B cell (primary cell): ENCODE measurements around the gene FAM20C. TPM values are rescaled to one million over a fixed set of nuclear protein-coding genes. Genes with fewer than 3 reads are reported as not detected.

ENCODE experiments used
- ATAC-seq: fragments of 200-7000 bp; cut with Tn5 transposase; one replicate; pipeline ENCODE4 v1.10.0; 2021; ENCODE audit warnings: low read depth, mild to moderate bottlenecking, moderate number of reproducible peaks, moderate library complexity
- CTCF ChIA-PET: fragments of 350-600 bp; sonication (Branson Sonifier 250); formaldehyde crosslinking; loops from one replicate; lab custom pipeline; 2021; ENCODE audit warnings: antibody characterized with exemption, inconsistent platforms; lab: Charles Lee
- POLR2A ChIA-PET: fragments of 350-600 bp; sonication (Branson Sonifier 250); formaldehyde crosslinking; loops from one replicate; lab custom pipeline; 2021; ENCODE audit warnings: antibody characterized with exemption; lab: Charles Lee
- DNase-seq: peaks from one replicate; pipeline ENCODE4 v3.0.0; 2013
- H2AFZ ChIP-seq: 2 replicates; pipeline ENCODE4 v1.6.1; 2012; ENCODE audit warnings: mild to moderate bottlenecking, low read depth, low read length; ENCODE audit not compliant: insufficient read depth, poor library complexity, severe bottlenecking
- H3K27ac ChIP-seq, 2 donors: 1 replicate in 1 of 2; 2 replicates in 1 of 2; pipeline ENCODE4 v1.5.1; 2012 to 2013; ENCODE audit warnings: low read length in 2 of 2, mild to moderate bottlenecking in 2 of 2, moderate library complexity in 1 of 2
- H3K27me3 ChIP-seq, 4 experiments: fragments of 200-600 bp in 1 of 4; sonication (generic) in 1 of 4; replicated peaks in 1 of 4; 1 replicate in 2 of 4; 2 replicates in 2 of 4; pipeline versions ENCODE4 v1.6.1 to v1.7.0; 2013 to 2016; ENCODE audit warnings: low read length in 3 of 4, mild to moderate bottlenecking in 2 of 4, mixed read lengths in 1 of 4, moderate library complexity in 1 of 4; ENCODE audit not compliant: insufficient read depth in 4 of 4, control insufficient read depth in 3 of 4; ENCODE audit errors: control extremely low read depth in 1 of 4
- H3K36me3 ChIP-seq, 2 experiments: replicated peaks in 1 of 2; 1 replicate in 1 of 2; 2 replicates in 1 of 2; pipeline versions ENCODE4 v1.6.1 to v1.7.1; 2013; ENCODE audit warnings: low read length in 1 of 2; ENCODE audit not compliant: insufficient read depth in 2 of 2, control insufficient read depth in 1 of 2; ENCODE audit errors: control extremely low read depth in 1 of 2, extremely low read depth in 1 of 2
- H3K4me1 ChIP-seq, 2 donors: fragments of 200-600 bp in 1 of 2; sonication (generic) in 1 of 2; 1 replicate in 1 of 2; 2 replicates in 1 of 2; pipeline versions ENCODE4 v1.5.1 to v1.6.1; 2013 to 2017; ENCODE audit warnings: low read length in 2 of 2; ENCODE audit not compliant: control insufficient read depth in 2 of 2, insufficient read depth in 2 of 2
- H3K4me2 ChIP-seq: replicated peaks from 2 replicates; pipeline ENCODE3; 2012; ENCODE audit warnings: mild to moderate bottlenecking, low read depth, low read length; ENCODE audit not compliant: poor library complexity, severe bottlenecking
- H3K4me3 ChIP-seq, 5 experiments: fragments of 200-600 bp in 1 of 5; sonication (generic) in 1 of 5; 1 replicate in 3 of 5; 2 replicates in 2 of 5; pipeline versions ENCODE4 v1.5.1 to v1.7.0; 2011 to 2016; ENCODE audit warnings: low read length in 4 of 5, mild to moderate bottlenecking in 4 of 5, low read depth in 2 of 5, control low read depth in 1 of 5, moderate library complexity in 1 of 5; ENCODE audit not compliant: insufficient read depth in 1 of 5; ENCODE audit errors: control extremely low read depth in 1 of 5, extremely low read depth in 1 of 5
- H3K79me2 ChIP-seq: fragments of 200-600 bp; sonication (generic); one replicate; pipeline ENCODE4 v1.6.0; 2016; ENCODE audit warnings: low read length; ENCODE audit not compliant: control insufficient read depth, insufficient read depth
- H3K9ac ChIP-seq: fragments of 200-600 bp; sonication (generic); 2 replicates; pipeline ENCODE4 v1.6.1; 2017; ENCODE audit warnings: mild to moderate bottlenecking, low read length, moderate library complexity
- H3K9me3 ChIP-seq, 3 donors: one replicate each; pipeline versions ENCODE4 v1.6.1 to v1.7.1; 2013; ENCODE audit warnings: low read length in 2 of 3; ENCODE audit not compliant: control insufficient read depth in 2 of 3, insufficient read depth in 1 of 3; ENCODE audit errors: control extremely low read depth in 1 of 3
- H4K20me1 ChIP-seq: 2 replicates; pipeline ENCODE4 v1.6.0; 2012; ENCODE audit warnings: mild to moderate bottlenecking, low read length; ENCODE audit not compliant: insufficient read depth, control insufficient read depth, poor library complexity, severe bottlenecking
- H3K27ac Mint-ChIP-seq: one replicate; pipeline ENCODE4 v1.8.0; 2021; ENCODE audit warnings: mixed read lengths
- H3K27me3 Mint-ChIP-seq: one replicate; pipeline ENCODE4 v1.8.0; 2021; ENCODE audit warnings: mixed read lengths
- H3K4me1 Mint-ChIP-seq: one replicate; pipeline ENCODE4 v1.8.0; 2021; ENCODE audit warnings: mixed read lengths
- H3K4me3 Mint-ChIP-seq: one replicate; pipeline ENCODE4 v1.8.0; 2021; ENCODE audit warnings: mixed read lengths
- H3K9me3 Mint-ChIP-seq: one replicate; pipeline ENCODE4 v1.8.0; 2022; ENCODE audit warnings: mixed read lengths; ENCODE audit not compliant: insufficient read depth
- EZH2 ChIP-seq: IDR thresholded peaks from 2 replicates; pipeline ENCODE4 v1.6.1; 2012; ENCODE audit warnings: borderline replicate concordance, low read depth, mild to moderate bottlenecking, moderate library complexity, low read length; ENCODE audit not compliant: insufficient read depth, poor library complexity, severe bottlenecking
- WGBS: methylation state at CpG from one replicate; pipeline ENCODE4 v1.1.5; 2013; ENCODE audit warnings: missing lambda C conversion rate; ENCODE audit not compliant: insufficient coverage; 5-methylcytosine and 5-hydroxymethylcytosine counted together
- intact Hi-C: fragments of 100-400 bp; cut with micrococcal nuclease; formaldehyde crosslinking; loops from one replicate; pipeline ENCODE4 v1.10.0; 2022
- polyA plus RNA-seq: library from polyadenylated mRNA; depleted of rRNA; stranded (reverse); fragments of >200 nt; gene quantifications from 2 replicates; pipeline ENCODE4 v1.2.3, GENCODE V29; 2012
- total RNA-seq, 2 donors: library from RNA; stranded (reverse); fragments of 120-200 nt in 1 of 2; gene quantifications; 1 replicate in 1 of 2; 2 replicates in 1 of 2; pipeline versions ENCODE4 v1.2.3 to v1.2.4, GENCODE V29; 2013 to 2022
- TF ChIP-seq, protein P1 (sequence below): fragments of 200-600 bp; IDR thresholded peaks from one replicate; pipeline ENCODE4 v1.8.0; 2022; ENCODE audit warnings: antibody characterized with exemption, mild to moderate bottlenecking

Gene FAM20C
- total and polyA plus RNA-seq, 2 donors (not counting 1 experiment from before 2014, with no cell fraction given): 0.54 to 0.81 TPM

DNA sequence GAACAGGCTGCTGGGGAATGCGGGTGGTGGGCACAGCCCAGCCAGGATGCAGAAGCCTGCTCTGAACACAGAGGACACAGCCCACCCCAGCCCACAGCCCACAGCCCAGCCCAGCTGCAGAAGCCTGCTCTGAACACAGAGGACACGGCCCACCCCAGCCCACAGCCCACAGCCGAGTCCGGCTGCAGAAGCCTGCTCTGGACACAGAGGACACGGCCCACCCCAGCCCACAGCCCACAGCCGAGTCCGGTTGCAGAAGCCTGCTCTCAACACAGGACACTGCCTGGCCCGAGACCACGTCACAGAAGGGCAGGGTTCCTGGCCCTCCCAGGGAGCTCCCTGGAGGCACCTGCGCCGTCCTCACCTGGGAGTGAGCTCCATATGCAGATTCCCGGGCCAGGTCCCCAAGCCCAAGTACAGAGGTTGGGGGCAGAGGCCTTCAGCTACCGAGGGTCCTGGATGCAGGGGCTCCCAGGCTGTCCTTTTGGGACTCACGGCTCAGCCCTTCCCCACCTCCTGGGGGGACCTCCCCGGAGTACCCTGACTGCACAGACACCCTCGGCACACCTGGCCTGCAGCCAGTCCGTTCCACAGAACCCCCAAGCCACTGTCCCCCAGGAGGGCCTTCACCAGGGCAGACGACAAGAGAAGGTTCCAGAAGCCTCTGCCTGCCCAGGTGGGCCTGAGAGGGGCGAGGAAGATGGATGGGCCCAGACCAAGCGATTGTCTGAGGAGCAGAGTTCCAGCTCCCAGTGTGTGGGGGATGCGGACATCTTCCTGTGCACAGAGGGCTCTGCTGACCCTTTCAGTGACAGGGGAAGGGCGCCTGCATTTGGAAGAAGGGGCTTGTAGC is 73.9 kb downstream of the FAM20C start:
- Histone ChIP-seq H3K9me3 (peaks cover 0 to 61% (median 0%) of the 10 kb centered on the region in 3 donors), H3K9ac (no peak overlapping the region), H2AFZ (no peak overlapping the region), H3K79me2 (no peaks in the 10 kb centered on the region), H3K4me1 (no peaks in the 10 kb centered on the region), H3K36me3 (no peaks in the 10 kb centered on the region), H3K4me2 (no peak overlapping the region), H3K27me3 (no peaks in the 10 kb centered on the region), H3K27ac (no peak overlapping the region), H3K4me3 (no peak overlapping the region), H4K20me1 (no peaks in the 10 kb centered on the region)
- H3K9me3 Mint-ChIP-seq: no peaks in the 10 kb centered on the region
- CTCF ChIA-PET: no interaction called here
- H3K4me1 Mint-ChIP-seq: peaks cover 4% of the 10 kb centered on the region
- H3K4me3 Mint-ChIP-seq: no peak overlapping the region
- 92% methylated on average over 22 of the region's 22 CpGs for WGBS
- TF ChIP-seq, protein P1, sequence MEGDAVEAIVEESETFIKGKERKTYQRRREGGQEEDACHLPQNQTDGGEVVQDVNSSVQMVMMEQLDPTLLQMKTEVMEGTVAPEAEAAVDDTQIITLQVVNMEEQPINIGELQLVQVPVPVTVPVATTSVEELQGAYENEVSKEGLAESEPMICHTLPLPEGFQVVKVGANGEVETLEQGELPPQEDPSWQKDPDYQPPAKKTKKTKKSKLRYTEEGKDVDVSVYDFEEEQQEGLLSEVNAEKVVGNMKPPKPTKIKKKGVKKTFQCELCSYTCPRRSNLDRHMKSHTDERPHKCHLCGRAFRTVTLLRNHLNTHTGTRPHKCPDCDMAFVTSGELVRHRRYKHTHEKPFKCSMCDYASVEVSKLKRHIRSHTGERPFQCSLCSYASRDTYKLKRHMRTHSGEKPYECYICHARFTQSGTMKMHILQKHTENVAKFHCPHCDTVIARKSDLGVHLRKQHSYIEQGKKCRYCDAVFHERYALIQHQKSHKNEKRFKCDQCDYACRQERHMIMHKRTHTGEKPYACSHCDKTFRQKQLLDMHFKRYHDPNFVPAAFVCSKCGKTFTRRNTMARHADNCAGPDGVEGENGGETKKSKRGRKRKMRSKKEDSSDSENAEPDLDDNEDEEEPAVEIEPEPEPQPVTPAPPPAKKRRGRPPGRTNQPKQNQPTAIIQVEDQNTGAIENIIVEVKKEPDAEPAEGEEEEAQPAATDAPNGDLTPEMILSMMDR: no peak
- TF ChIP-seq EZH2: no peak
- DNase-seq (no peak), ATAC-seq (no peak)
- no peak overlapping the region for H3K27ac Mint-ChIP-seq
- POLR2A ChIA-PET: interaction anchor here (0.6 kb wide), 1 partner anchor 87 kb away, joined by 7 read pairs; no protein-coding TSS in a partner anchor
- H3K27me3 Mint-ChIP-seq: no peaks in the 10 kb centered on the region
- intact Hi-C loops: no loop called here
